Transverse colon (tissue), 4 donors: ENCODE measurements around the gene WWP2. TPM values are rescaled to one million over a fixed set of nuclear protein-coding genes. Genes with fewer than 3 reads are reported as not detected.

Source experiments
- DNase-seq: peaks from one replicate; pipeline ENCODE4 v3.0.0-alpha.2; 2019
- H3K27ac ChIP-seq, 4 donors: fragments of 200-600 bp; sonication (generic); 2 replicates each; pipeline ENCODE4 v1.5.1; 2016 to 2018; ENCODE audit warnings: inconsistent platforms in 4 of 4
- H3K27me3 ChIP-seq: fragments of 200-600 bp; sonication (generic); 2 replicates; pipeline ENCODE4 v1.5.1; 2017; ENCODE audit warnings: inconsistent platforms
- H3K36me3 ChIP-seq, 4 donors: fragments of 200-600 bp; sonication (generic); 2 replicates each; pipeline ENCODE4 v1.5.1; 2017 to 2019; ENCODE audit warnings: inconsistent platforms in 4 of 4
- H3K4me1 ChIP-seq, 4 donors: fragments of 200-600 bp; sonication (generic); 2 replicates each; pipeline ENCODE4 v1.5.1; 2017 to 2020; ENCODE audit warnings: inconsistent platforms in 4 of 4
- H3K4me3 ChIP-seq, 4 donors: fragments of 200-600 bp; sonication (generic); 1 replicate in 1 of 4; 2 replicates in 3 of 4; pipeline versions ENCODE4 v1.5.1 to v1.6.1; 2017 to 2019; ENCODE audit warnings: inconsistent platforms in 4 of 4
- H3K9me3 ChIP-seq, 2 donors: fragments of 200-600 bp; sonication (generic); 2 replicates each; pipeline ENCODE4 v1.5.1; 2017 to 2019; ENCODE audit warnings: inconsistent platforms in 2 of 2
- EP300 ChIP-seq: sonication (generic); formaldehyde crosslinking; IDR thresholded peaks from one replicate; pipeline ENCODE4 v1.6.1; 2017; ENCODE audit warnings: antibody characterized with exemption, low read depth
- POLR2A ChIP-seq: fragments of 450-650 bp; IDR thresholded peaks from one replicate; pipeline ENCODE4 v1.6.1; 2016; ENCODE audit warnings: antibody characterized with exemption, mild to moderate bottlenecking, moderate library complexity
- POLR2AphosphoS5 ChIP-seq, 3 donors: sonication (generic); formaldehyde crosslinking; IDR thresholded peaks; one replicate each; pipeline ENCODE4 v1.6.1; 2016; ENCODE audit warnings: antibody characterized with exemption in 3 of 3
- WGBS, 2 donors: methylation state at CpG; one replicate each; pipeline ENCODE4 v1.1.5; 2018; ENCODE audit warnings: low coverage in 1 of 2; 5-methylcytosine and 5-hydroxymethylcytosine counted together
- in situ Hi-C, 4 donors: fragments of 200-750 bp; cut with MboI; loops; one replicate each; pipeline versions ENCODE4 v1.15.0 to v1.15.1; 2017; ENCODE audit warnings: low sequenced_read_pairs in 3 of 4, low pct_ligation_motif_present in 1 of 4, low pct_unique_long_range_greater_than_20kb in 1 of 4
- intact Hi-C: fragments of 100-400 bp; cut with DNase I; formaldehyde crosslinking; loops from one replicate; pipeline ENCODE4 v1.15.1; 2023; ENCODE audit warnings: low total_unique reads
- total RNA-seq, 4 donors: library from RNA; depleted of rRNA; stranded (reverse); fragments of >200 nt; gene quantifications; one replicate each; pipeline ENCODE4 v1.1.0, GENCODE V29; 2016
- TF ChIP-seq, protein P1 (sequence below), 5 experiments: fragments of 200-600 bp in 3 of 5; fragments of 450-650 bp in 2 of 5; sonication (generic) in 3 of 5; IDR thresholded peaks; 1 replicate in 2 of 5; 2 replicates in 3 of 5; pipeline ENCODE4 v1.5.1; 2016 to 2017; ENCODE audit warnings: antibody characterized with exemption in 5 of 5, inconsistent platforms in 3 of 5, mild to moderate bottlenecking in 2 of 5, moderate library complexity in 1 of 5

WWP2 gene
- total RNA-seq, 4 donors from 2014 or later = 66.8 to 157 (median 73.7) TPM

GRCh38 chr16:69794486-69794885 is 32.4 kb downstream of the WWP2 start:
- Histone ChIP-seq H3K36me3 (peaks cover 0 to 4% (median 0%) of the 10 kb centered on the region in 4 donors), H3K4me1 (no peaks in the 10 kb centered on the region), H3K27me3 (no peaks in the 10 kb centered on the region), H3K4me3 (no peak overlapping the region), H3K9me3 (no peaks in the 10 kb centered on the region), H3K27ac (no peak overlapping the region)
- WGBS, 2 donors = 86 to 100% methylated on average over 1 to 2 of the region's 2 CpGs
- TF ChIP-seq, protein P1, sequence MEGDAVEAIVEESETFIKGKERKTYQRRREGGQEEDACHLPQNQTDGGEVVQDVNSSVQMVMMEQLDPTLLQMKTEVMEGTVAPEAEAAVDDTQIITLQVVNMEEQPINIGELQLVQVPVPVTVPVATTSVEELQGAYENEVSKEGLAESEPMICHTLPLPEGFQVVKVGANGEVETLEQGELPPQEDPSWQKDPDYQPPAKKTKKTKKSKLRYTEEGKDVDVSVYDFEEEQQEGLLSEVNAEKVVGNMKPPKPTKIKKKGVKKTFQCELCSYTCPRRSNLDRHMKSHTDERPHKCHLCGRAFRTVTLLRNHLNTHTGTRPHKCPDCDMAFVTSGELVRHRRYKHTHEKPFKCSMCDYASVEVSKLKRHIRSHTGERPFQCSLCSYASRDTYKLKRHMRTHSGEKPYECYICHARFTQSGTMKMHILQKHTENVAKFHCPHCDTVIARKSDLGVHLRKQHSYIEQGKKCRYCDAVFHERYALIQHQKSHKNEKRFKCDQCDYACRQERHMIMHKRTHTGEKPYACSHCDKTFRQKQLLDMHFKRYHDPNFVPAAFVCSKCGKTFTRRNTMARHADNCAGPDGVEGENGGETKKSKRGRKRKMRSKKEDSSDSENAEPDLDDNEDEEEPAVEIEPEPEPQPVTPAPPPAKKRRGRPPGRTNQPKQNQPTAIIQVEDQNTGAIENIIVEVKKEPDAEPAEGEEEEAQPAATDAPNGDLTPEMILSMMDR (IDR thresholded peaks at IDR 0.05) = no peak
- no peak for TF ChIP-seq EP300
- no peak for TF ChIP-seq POLR2AphosphoS5 (IDR thresholded peaks at IDR 0.05)
- no peak for TF ChIP-seq POLR2A
- intact Hi-C loops (no loop called here), in situ Hi-C loops (loop anchor here in 2 of 4 donors (10.0 kb wide), 1 partner anchor 130 kb away; no protein-coding TSS in a partner anchor)
- DNase-seq = no peak

DNA sequence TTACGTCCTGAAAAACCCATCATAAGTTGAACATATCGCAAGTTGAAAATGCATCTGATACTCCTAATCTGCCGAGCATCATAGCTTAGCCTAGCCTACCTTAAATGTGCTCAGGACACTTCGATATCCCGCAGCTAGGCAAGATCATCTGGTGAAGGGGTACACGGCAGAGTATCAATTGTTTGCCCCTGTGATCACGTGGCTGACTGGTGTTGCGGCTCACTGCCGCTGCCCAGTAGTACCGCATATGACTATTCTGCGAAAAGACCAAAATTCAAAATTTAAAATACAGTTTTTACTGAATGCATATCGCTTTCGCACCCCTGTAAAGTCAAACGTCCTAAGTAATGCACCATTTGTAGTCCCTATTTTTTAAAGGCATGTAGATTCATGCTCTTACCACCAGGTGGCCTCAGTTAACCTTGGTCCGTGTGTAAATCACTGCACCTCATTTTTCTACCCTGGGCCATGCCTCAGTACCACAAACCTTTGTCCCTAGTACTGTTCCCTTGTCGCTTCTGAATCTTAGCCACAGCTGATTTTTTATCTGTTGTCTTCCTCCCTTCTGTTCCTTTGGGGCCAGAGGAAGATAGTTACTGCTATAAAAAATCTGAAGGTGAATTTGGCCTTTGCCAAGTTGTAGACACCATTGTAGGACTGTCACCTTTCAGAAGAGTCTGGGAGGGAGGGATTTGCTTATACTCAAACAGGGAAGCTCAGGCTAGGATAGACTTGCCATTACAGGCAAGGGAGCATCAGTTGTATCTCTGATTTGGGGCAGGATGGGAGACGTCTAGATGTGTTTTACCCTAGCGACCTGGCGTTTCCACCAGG is 34.4 kb downstream of the WWP2 start:
- no peaks in the 10 kb centered on the region for H3K27me3 ChIP-seq
- no peaks in the 10 kb centered on the region for H3K36me3 ChIP-seq
- no peak overlapping the region for H3K4me3 ChIP-seq
- no peak for TF ChIP-seq POLR2A
- TF ChIP-seq, protein P1 (IDR thresholded peaks at IDR 0.05) = peak; percentile 84 to 92 (median 91)
- no peaks in the 10 kb centered on the region for H3K4me1 ChIP-seq
- peak; percentile 25 for DNase-seq
- H3K27ac ChIP-seq = no peak overlapping the region
- intact Hi-C loops (loop anchor here (2.0 kb wide), 1 partner anchor 132 kb away; no protein-coding TSS in a partner anchor), in situ Hi-C loops (loop anchor here in 3 of 4 donors (5.0 to 10.0 kb wide), 2 partner anchors 128 to 131 kb away; no protein-coding TSS in a partner anchor)
- 54 to 63% methylated on average over 6 to 19 of the region's 19 CpGs for WGBS, 2 donors
- no peaks in the 10 kb centered on the region for H3K9me3 ChIP-seq

- no peak for TF ChIP-seq POLR2AphosphoS5 (IDR thresholded peaks at IDR 0.05)
- TF ChIP-seq EP300 = no peak
- TF ChIP-seq, protein P1 (IDR thresholded peaks at IDR 0.05) = no peak
- no peak for TF ChIP-seq POLR2A
- Histone ChIP-seq H3K27me3 (no peaks in the 10 kb centered on the region), H3K36me3 (no peaks in the 10 kb centered on the region), H3K4me3 (no peak overlapping the region), H3K27ac (no peak overlapping the region), H3K4me1 (no peaks in the 10 kb centered on the region), H3K9me3 (no peaks in the 10 kb centered on the region)
- 73 to 83% methylated on average over 4 to 8 of the region's 8 CpGs for WGBS, 2 donors
- intact Hi-C loops (no loop called here), in situ Hi-C loops (loop anchor here in 3 of 4 donors (5.0 to 10.0 kb wide), 2 partner anchors 126 to 129 kb away; no protein-coding TSS in a partner anchor)
- DNase-seq = no peak
Measured at GRCh38 chr16:69798466-69798865, 36.3 kb downstream of the WWP2 start.

- H3K4me1 ChIP-seq = no peaks in the 10 kb centered on the region
- H3K4me3 ChIP-seq = no peak overlapping the region
- no peak overlapping the region for H3K27ac ChIP-seq
- intact Hi-C loops = no loop called here
- no peak for DNase-seq
- no peaks in the 10 kb centered on the region for H3K9me3 ChIP-seq
- in situ Hi-C loops = loop anchor here (5.0 to 10.0 kb wide), 3 partner anchors 125 to 135 kb away; no protein-coding TSS in a partner anchor
- H3K27me3 ChIP-seq = no peaks in the 10 kb centered on the region
- no peak for TF ChIP-seq EP300
- no peak for TF ChIP-seq POLR2A
- TF ChIP-seq, protein P1 (IDR thresholded peaks at IDR 0.05) = no peak
- TF ChIP-seq POLR2AphosphoS5 (IDR thresholded peaks at IDR 0.05) = no peak
- H3K36me3 ChIP-seq = no peaks in the 10 kb centered on the region
- WGBS, 2 donors = 83 to 100% methylated on average over 1 to 11 of the region's 11 CpGs
Measured at GRCh38 chr16:69799611-69800031, 37.5 kb downstream of the WWP2 start.
